Measurements from ENCODE around the gene SFMBT1.

DNA sequence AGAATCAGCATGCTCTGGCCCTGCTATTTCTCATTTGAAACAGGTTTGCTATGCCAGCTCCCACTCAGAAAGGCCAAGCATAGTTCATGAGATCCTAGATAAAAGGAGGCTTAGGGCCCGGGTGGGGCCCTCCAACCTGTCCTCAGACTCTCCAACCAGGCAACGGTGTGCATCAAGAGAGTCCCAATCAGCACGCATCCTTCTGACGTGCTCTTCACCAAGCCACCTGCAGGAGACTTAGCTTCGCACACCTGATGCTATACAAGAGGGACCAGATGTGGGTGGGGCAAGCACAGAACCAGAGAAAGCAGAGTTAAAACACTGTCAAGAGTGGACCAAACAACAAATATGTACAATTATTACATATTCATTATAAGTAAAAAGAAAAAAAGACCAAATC is 165.8 kb downstream of the SFMBT1 start:
- TF ChIP-seq EZH2 (IDR thresholded peaks at IDR 0.05) (no peak), TCF7L2 (IDR thresholded peaks at IDR 0.05; ENCODE audit: borderline replicate concordance, extremely low read depth, insufficient read depth, insufficient read length) (no peak), ZFX (IDR thresholded peaks at IDR 0.05) (no peak), YY1 (IDR thresholded peaks at IDR 0.05; ENCODE audit: extremely low read depth, insufficient replicate concordance, low read depth, low read length) (no peak), POLR2AphosphoS5 (IDR thresholded peaks at IDR 0.05; ENCODE audit: low read depth, low read length) (no peak), POLR2A (IDR thresholded peaks at IDR 0.05; ENCODE audit: borderline replicate concordance, extremely low read depth, insufficient read depth, insufficient read length) (no peak), EZH2phosphoT487 (IDR thresholded peaks at IDR 0.05; ENCODE audit: borderline replicate concordance) (no peak), CEBPB (IDR thresholded peaks at IDR 0.05; ENCODE audit: low read depth) (no peak), ZNF274 (IDR thresholded peaks at IDR 0.05; ENCODE audit: low read depth, low read length) (no peak)
- TF ChIP-seq, protein P1, sequence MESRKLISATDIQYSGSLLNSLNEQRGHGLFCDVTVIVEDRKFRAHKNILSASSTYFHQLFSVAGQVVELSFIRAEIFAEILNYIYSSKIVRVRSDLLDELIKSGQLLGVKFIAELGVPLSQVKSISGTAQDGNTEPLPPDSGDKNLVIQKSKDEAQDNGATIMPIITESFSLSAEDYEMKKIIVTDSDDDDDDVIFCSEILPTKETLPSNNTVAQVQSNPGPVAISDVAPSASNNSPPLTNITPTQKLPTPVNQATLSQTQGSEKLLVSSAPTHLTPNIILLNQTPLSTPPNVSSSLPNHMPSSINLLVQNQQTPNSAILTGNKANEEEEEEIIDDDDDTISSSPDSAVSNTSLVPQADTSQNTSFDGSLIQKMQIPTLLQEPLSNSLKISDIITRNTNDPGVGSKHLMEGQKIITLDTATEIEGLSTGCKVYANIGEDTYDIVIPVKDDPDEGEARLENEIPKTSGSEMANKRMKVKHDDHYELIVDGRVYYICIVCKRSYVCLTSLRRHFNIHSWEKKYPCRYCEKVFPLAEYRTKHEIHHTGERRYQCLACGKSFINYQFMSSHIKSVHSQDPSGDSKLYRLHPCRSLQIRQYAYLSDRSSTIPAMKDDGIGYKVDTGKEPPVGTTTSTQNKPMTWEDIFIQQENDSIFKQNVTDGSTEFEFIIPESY (IDR thresholded peaks at IDR 0.05; ENCODE audit: extremely low read depth, insufficient replicate concordance, low read length), result no peak
- TF ChIP-seq, protein P2, sequence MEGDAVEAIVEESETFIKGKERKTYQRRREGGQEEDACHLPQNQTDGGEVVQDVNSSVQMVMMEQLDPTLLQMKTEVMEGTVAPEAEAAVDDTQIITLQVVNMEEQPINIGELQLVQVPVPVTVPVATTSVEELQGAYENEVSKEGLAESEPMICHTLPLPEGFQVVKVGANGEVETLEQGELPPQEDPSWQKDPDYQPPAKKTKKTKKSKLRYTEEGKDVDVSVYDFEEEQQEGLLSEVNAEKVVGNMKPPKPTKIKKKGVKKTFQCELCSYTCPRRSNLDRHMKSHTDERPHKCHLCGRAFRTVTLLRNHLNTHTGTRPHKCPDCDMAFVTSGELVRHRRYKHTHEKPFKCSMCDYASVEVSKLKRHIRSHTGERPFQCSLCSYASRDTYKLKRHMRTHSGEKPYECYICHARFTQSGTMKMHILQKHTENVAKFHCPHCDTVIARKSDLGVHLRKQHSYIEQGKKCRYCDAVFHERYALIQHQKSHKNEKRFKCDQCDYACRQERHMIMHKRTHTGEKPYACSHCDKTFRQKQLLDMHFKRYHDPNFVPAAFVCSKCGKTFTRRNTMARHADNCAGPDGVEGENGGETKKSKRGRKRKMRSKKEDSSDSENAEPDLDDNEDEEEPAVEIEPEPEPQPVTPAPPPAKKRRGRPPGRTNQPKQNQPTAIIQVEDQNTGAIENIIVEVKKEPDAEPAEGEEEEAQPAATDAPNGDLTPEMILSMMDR (IDR thresholded peaks at IDR 0.05 in 2 of 3, conservative IDR thresholded peaks at IDR 0.05 in 1 of 3; ENCODE audit: borderline replicate concordance in 1 of 3, insufficient read depth in 1 of 3, low read depth in 2 of 3, low read length in 2 of 3), result no peak
- TF ChIP-seq, protein P3, sequence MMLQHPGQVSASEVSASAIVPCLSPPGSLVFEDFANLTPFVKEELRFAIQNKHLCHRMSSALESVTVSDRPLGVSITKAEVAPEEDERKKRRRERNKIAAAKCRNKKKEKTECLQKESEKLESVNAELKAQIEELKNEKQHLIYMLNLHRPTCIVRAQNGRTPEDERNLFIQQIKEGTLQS (IDR thresholded peaks at IDR 0.05), result no peak
- TF ChIP-seq, protein P4, sequence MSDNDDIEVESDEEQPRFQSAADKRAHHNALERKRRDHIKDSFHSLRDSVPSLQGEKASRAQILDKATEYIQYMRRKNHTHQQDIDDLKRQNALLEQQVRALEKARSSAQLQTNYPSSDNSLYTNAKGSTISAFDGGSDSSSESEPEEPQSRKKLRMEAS (IDR thresholded peaks at IDR 0.05), result no peak
